EL (cell line): ENCODE data around the gene ISG20.

Experiments
- DNase-seq: peaks from one replicate; pipeline ENCODE4 v3.0.0-alpha.2; 2016

ISG20 gene

GRCh38 chr15:88695101-88695500, 56.3 kb downstream of the ISG20 start:
- peak; percentile 29 for DNase-seq

- DNase-seq = no peak
Measured at GRCh38 chr15:88695691-88696251, 57.0 kb downstream of the ISG20 start.

- DNase-seq = no peak
Measured at GRCh38 chr15:88696254-88696653, 57.4 kb downstream of the ISG20 start.

GRCh38 chr15:88697276-88697675, 58.5 kb downstream of the ISG20 start:
- DNase-seq = no peak

- DNase-seq = no peak
Measured at GRCh38 chr15:88699861-88700260, 61.0 kb downstream of the ISG20 start.

GRCh38 chr15:88700716-88701115, 61.9 kb downstream of the ISG20 start:
- DNase-seq = no peak

GRCh38 chr15:88701561-88702095, 62.8 kb downstream of the ISG20 start:
- DNase-seq = peak; percentile 10

- no peak for DNase-seq
Measured at GRCh38 chr15:88702983-88703382, 64.2 kb downstream of the ISG20 start.

- DNase-seq = no peak
Measured at GRCh38 chr15:88703533-88703932, 64.7 kb downstream of the ISG20 start.

- DNase-seq = peak; percentile 58
Measured at GRCh38 chr15:88704791-88705768, 66.3 kb downstream of the ISG20 start.

GRCh38 chr15:88705769-88706165, 67.0 kb downstream of the ISG20 start:
- DNase-seq = no peak
